GM18508 (cell line): ENCODE measurements around the gene MCUB.

ENCODE experiments used
- ATAC-seq: cut with Tn5 transposase; IDR thresholded peaks from one replicate; pipeline ENCODE4 v1.9.1; 2021; ENCODE audit warnings: moderate number of reproducible peaks; ENCODE audit not compliant: insufficient read depth, unreplicated experiment

Gene MCUB

DNA sequence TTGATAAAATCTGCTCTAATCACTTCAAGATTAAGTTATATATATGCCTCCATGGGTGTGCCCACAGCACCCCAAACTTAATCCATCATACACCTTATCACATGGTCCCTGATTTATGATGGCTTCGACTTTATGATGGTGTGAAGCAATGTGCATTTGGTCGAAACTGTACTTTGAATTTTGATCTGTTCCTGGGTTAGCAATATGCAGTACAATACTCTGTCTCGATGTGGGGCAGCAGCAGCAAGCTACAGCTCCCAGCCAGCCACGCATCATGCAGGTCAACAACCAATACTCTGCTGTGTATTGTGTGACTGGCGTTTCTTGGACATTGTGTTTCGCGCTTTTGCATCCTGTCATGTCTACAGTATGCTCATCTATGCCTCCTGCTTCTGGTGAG lies 62.6 kb downstream of the MCUB start:
- ATAC-seq = no peak

DNA sequence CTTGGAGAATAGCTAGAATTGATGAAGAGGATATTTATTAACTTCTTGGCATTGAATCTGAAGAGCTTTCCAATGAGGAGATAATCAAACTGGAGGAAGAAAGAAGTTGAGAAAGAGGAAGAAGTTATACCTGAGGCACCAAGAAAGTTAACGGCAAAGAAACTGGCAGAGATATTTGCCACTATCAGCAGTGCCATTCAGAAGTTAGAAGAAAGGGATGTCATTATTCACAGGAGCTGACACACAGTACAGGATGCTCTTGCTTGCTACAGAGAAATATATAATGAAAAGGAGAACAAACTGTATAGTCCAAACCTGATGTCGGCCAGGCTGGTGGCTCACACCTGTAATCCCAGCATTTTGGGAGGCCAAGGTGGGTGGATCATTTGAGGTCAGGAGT lies 64.5 kb downstream of the MCUB start:
- no peak for ATAC-seq

DNA sequence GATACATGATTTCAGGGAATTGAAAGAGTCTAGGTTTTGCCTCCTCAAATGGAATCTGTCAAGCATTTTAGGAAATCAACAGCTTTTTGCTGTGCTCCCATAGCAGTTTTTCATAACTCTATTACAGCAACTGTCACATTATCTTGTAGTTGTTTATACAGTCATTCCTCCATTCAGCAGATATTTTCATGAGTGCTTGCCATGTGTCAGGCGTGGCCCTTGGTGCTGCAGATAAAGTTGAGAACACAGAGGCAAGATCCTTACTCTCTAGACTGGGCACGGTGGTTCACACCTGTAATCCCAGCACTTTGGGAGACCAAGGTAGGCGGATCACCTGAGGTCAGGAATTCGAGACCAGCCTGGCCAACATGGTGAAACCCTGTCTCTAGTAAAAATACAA lies 67.3 kb downstream of the MCUB start:
- no peak for ATAC-seq

- ATAC-seq = no peak
These were observed 69.7 kb downstream of the MCUB start for GRCh38 chr4:109629775-109630174.

- no peak for ATAC-seq
These were observed 71.6 kb downstream of the MCUB start for GRCh38 chr4:109631532-109632108.

- ATAC-seq = no peak
These were observed 80.6 kb downstream of the MCUB start for GRCh38 chr4:109640644-109641043.

DNA sequence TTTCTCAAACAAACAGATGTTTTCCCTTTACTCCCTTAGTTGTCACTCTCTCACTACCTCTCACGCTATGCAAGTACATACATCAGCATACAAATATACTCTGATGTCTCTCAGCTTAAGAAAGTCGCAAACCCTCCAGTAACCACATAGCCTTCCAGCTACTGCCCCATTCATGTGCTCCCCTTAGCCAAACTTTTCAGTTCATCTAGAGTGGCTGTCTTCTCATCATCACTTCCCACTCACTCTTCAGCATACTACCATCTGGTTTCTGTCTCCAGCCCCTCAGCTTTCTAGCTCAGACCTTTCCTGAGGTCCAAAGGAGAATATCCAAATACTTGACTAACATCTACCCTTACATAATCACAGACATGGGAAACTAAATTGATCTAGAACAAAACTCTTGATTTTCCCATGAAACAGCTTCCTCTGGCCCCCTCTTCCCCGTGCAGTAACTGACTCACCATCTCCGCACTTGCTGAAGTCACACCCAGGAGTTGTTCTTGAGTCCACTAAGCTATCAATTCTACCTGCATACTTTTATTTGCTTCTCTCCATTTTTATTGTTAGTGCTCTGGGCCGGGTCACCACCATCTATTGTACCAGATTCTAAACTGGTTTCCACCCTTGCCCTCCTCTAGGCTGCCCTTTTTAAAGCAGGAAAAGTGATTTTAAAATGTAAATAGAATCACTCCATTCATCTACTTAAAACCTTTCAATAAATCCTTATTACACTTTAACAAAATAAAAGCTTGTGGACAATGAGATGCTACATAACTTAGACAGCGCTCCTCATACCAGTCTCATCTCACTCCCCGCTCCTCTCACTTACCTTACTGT lies 86.0 kb downstream of the MCUB start:
- ATAC-seq = no peak

DNA sequence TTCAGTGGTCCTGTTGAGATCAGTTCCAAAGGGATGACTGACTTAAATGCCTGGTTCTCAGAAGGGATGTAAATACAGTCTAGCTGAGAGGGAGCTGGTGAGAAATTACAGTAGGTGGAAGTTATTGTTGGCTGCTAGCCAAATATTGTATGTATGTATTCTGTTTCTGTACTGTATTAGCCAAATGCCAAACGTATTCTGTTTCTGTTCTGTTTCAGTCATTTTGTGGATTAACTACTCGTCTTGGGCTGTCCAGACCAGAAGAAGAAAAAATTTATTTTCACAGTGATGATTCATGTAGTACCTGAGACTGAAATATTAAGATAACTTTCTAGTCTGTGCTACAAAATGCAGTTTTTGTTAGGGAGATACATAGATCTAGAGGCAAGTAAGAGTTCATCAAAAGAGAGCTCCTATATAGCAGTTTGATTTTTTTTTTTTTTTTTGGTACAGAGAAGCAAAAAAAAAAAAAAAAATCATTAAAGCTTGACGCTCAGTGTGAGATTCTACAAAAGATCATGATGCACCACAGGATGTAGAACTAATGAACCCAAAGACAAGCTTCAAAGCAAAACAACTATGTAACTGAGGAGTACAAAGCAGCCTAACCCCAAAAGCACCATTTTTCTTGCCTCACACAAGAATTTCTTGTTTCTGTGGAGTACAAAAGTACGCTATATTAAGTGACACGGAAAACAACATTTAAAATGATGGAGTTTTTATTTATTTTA lies 88.4 kb downstream of the MCUB start:
- ATAC-seq = peak; percentile 41

DNA sequence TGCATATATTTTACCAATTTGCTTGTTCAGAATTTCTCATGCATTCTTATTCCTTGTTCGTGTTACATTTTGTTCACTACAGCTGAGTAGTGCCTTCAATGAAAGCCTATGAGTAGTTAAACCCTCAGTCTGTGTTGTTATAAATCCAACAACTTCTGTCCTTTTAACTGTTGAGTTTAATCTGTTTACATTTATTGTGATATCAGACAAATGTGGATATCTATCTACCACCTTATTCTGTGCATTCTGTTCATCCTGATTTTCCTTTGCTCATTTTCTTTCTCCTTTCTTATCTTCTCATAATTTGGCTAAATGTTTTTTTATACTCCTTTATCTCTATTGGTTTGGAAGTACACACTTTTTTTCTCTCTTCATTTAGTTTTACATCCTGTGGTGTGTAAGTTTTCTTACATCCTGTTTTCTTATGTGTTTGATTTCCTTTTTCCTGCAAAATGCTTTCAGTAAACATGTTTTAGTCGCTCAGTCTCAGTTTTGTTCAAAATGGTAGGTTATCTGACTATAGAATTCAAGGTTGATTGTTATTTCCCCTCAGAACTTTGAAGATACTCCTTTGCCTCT lies 89.0 kb downstream of the MCUB start:
- ATAC-seq = no peak

- ATAC-seq = peak; percentile 82
These were observed 89.8 kb downstream of the MCUB start for GRCh38 chr4:109649872-109650271.

DNA sequence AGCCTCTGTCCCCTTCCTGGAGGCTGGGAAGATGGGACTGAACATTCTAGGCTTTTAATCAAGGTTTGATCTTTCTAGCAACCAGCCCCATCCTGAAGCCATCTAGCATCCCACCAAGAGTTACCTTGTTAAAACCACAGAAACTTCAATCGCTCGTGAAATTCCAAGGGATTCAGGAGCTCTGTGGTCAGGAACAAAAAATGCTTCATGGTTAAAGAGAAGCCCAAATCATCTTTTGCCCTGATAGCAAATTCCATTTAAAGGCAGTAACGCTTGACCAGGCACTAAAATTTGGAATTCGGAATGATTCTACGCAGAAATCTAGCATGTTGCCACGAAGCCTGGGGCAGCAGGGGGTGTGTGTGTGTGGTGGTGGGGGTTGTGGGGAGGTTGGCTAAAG lies 95.3 kb downstream of the MCUB start:
- ATAC-seq = no peak

GRCh38 chr4:109657854-109658418 lies 97.9 kb downstream of the MCUB start:
- no peak for ATAC-seq

DNA sequence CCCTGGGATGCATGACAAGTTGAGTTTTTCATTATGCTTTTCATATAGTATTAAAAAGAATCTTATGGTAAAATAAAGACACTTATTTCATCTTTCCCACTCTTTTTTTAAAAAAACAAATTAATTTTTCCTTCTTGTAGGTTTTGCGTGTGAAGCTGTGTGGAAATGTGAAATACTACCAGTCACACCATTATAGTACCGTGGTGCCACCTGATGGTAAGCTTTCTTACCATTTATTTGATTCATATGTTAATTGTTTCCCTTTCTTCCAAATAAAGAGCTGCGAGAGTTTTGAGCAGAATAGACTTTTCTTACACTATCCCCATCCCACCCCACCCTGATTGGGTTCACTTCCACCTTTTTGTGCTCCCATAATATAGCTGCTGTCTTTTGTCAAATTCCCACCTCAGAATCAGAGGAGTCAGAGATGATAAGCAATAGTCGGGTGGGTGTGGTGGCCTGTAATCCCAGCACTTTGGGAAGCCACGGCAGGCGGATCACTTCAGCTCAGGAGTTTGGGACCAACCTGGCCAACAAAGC lies 98.9 kb downstream of the MCUB start:
- no peak for ATAC-seq

DNA sequence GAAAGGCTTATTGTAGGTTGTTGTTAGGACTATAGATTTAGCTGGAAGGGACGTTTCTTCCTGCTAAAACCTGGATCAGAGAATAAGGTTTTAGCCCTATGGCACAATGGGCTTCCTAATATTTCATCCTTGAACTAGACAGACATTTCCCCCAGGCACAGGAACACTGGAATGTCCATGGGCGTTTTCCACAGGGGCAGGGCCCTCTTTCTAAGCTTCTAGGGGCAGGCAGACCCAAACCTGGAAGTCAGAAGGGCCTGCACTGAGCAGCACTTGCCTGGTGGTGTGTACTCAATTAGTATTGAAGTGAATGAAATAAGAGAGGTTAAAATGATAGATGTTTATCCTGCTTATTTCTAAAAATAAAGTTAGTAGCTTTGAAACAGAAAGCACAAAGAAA lies 102.1 kb downstream of the MCUB start:
- no peak for ATAC-seq

DNA sequence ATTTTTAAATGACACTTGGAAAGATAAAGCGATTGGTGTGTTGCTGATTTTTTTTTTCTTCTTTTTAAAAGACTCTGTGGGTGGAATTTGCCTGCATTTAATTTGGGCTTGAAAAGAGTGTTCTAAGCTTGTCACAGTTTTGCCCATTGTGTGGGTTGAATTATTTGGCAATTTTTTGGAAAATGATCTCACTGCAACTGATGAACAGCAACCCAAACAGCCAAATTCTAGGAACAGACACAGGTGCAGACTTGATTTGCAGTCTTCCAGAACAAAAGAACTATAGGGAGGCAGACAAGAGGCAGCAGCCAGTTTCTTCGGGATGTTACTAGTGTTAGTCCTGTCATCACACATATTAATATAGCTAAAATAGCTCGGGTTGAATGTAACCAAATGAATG lies 102.7 kb downstream of the MCUB start:
- no peak for ATAC-seq

GRCh38 chr4:109665783-109666485 lies 105.9 kb downstream of the MCUB start:
- no peak for ATAC-seq

DNA sequence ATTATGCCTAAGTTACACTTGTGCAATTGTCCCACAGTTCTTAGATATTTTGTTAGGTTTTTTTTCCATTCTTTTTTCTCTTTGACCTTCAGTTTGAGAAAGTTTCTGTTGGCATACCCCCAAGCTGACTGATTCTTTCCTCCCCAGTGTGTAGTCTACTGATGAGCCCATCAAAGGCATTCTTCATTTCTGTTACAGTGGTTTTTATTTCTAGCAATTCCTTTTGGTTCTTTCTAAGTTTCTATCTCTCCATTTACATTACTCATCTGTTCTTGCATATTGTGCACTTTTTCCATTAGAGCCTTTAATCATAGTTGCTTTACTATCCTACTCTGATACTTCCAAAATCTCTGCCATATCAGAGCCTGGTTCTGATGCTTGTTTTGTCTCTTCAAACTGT lies 111.3 kb downstream of the MCUB start:
- no peak for ATAC-seq

DNA sequence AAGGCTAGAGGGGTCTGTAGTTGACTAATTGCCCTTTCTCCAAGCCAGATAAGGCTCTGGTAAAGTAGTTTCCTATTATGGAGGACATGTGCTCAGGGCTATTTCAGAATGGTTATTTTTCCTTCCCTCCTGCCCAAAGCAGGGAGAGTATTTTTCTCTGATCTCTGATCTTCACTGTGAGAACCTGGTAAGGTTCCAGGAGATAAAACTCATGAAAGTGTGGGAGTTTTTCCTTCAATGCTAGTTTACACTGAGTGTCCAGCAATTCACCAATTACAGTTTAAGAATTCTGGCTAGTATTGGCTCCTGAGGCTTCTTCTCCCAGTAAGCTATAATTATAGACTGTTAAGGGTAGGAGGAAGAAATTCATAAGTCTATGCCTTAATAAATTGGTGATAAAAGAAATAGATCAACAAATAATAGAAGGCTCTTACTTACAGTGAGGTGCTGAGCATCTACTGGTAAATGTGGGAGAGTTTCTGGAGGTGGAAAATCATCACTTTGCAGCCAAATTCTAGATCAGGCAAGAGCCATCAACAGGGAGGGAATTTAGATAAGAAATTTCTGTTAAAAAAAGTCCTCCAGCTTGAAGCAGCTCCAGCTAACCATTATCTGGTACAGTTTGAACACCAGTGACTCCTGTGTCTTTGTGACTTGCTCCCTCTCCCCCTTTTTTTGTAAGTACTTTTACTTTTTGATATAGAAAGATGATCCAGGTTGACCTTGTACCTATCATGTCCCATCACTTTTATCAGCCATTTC lies 112.3 kb downstream of the MCUB start:
- no peak for ATAC-seq

- ATAC-seq = no peak
These were observed 113.3 kb downstream of the MCUB start for GRCh38 chr4:109673303-109673702.
